ENCODE results near the gene TMEM120B.
A peak's percentile ranks its signal among the peaks of the same experiment; 100 is the strongest.

DNA sequence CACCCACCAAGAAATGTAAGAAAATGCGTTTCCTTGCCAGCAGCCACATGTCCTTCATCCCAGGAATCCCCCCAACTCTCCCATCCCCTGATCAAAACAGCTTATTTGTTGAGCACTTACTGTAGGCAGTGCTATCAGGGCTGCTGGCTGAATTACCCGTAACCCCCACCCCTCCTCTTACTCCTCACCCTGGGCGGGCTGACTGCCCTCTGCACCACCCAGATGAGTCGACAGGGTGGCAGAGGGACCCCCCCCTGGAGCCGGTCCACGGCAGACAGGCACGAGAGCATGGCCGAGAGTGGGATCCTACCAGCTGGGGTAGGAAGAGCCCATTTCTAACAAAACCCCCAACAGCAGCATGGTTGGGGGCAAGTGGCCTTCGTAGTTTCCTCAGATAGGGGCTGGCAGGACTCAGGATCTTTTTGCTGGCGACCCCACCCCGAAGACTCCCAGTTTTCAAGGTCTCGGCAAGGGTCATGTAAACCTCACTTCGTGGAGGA, 82.0 kb downstream of the TMEM120B start:
- peak in 1 of 2 donors; percentile 2 for TF ChIP-seq POLR2A (IDR thresholded peaks at IDR 0.05)
- TF ChIP-seq, protein P1, sequence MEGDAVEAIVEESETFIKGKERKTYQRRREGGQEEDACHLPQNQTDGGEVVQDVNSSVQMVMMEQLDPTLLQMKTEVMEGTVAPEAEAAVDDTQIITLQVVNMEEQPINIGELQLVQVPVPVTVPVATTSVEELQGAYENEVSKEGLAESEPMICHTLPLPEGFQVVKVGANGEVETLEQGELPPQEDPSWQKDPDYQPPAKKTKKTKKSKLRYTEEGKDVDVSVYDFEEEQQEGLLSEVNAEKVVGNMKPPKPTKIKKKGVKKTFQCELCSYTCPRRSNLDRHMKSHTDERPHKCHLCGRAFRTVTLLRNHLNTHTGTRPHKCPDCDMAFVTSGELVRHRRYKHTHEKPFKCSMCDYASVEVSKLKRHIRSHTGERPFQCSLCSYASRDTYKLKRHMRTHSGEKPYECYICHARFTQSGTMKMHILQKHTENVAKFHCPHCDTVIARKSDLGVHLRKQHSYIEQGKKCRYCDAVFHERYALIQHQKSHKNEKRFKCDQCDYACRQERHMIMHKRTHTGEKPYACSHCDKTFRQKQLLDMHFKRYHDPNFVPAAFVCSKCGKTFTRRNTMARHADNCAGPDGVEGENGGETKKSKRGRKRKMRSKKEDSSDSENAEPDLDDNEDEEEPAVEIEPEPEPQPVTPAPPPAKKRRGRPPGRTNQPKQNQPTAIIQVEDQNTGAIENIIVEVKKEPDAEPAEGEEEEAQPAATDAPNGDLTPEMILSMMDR (IDR thresholded peaks at IDR 0.05): no peak

Measured in Peyer's patch (tissue), 4 donors.